Thoracic aorta (tissue), 2 donors: ENCODE measurements around the gene BMP7. TPM values are rescaled to one million over a fixed set of nuclear protein-coding genes. Genes with fewer than 3 reads are reported as not detected.

Experiments
- ATAC-seq: fragments of 150-250 bp; one replicate; pipeline ENCODE4 v1.8.0; 2017; ENCODE audit warnings: low read depth; ENCODE audit not compliant: insufficient number of reproducible peaks, low FRiP score
- DNase-seq: peaks from one replicate; pipeline ENCODE4 v3.0.0-alpha.2; 2020; ENCODE audit warnings: low spot score
- H3K27ac ChIP-seq, 2 donors: fragments of 200-600 bp; sonication (generic); 1 replicate in 1 of 2; 2 replicates in 1 of 2; pipeline ENCODE4 v1.5.1; 2016; ENCODE audit warnings: mild to moderate bottlenecking in 2 of 2, moderate library complexity in 2 of 2
- H3K27me3 ChIP-seq: fragments of 200-600 bp; sonication (generic); replicated peaks from 2 replicates; pipeline ENCODE4 v1.6.0; 2016; ENCODE audit warnings: mild to moderate bottlenecking; ENCODE audit not compliant: insufficient read depth
- H3K36me3 ChIP-seq: fragments of 200-600 bp; sonication (generic); one replicate; pipeline ENCODE4 v1.5.1; 2016
- H3K4me1 ChIP-seq, 2 donors: fragments of 200-600 bp; sonication (generic); 1 replicate in 1 of 2; 2 replicates in 1 of 2; pipeline versions ENCODE4 v1.5.1 to v1.6.0; 2016; ENCODE audit warnings: low read depth in 2 of 2, mild to moderate bottlenecking in 1 of 2; ENCODE audit not compliant: control insufficient read depth in 1 of 2
- H3K4me3 ChIP-seq: fragments of 200-600 bp; sonication (generic); 2 replicates; pipeline ENCODE4 v1.5.1; 2016; ENCODE audit warnings: mild to moderate bottlenecking
- H3K9me3 ChIP-seq: fragments of 200-600 bp; sonication (generic); 2 replicates; pipeline ENCODE4 v1.5.1; 2016
- total RNA-seq, 2 donors: library from RNA; depleted of rRNA; stranded (reverse); fragments of >200 nt; gene quantifications; one replicate each; pipeline versions ENCODE4 v1.1.0 to v1.2.3, GENCODE V29; 2016
- TF ChIP-seq, protein P1 (sequence below): fragments of 200-600 bp; sonication (generic); IDR thresholded peaks from one replicate; pipeline ENCODE4 v1.5.1; 2019; ENCODE audit warnings: antibody characterized with exemption

BMP7 gene
- total RNA-seq, 2 donors from 2014 or later: 1.5 TPM; not detected in 1

DNA sequence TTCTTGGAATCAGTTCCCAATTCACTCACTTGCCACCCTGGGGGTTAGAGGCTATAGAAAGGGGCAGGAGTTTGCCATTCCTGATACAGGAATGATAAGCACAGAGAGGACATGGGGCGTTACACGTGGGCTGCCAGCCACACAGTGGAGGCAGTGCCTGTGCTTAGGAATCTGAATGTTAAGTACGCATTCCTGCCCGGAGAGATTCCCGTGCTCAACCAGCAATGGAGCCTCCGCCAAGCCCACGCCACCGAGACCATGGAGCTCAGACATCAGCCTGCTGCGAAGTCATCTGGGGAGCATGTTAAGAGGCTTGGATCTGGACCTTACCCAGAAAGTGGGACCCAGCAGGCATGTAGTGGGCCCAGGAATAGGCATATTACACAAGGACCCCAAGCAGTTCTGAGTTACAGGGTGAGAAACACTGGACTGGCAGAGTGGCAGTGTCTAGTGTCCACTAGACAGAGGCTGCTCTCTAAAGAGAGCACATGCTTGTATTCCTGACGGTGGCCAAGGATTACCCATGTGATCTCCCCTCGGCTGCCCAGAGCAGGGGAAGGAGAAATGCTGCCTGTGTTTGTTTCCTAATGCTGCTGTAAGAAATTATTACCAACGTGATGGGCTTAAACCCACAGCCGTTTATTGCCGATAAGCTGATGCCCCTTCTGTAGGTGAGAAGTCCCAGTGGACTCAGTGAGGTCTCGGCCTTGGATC, 138.2 kb downstream of the BMP7 start:
- Histone ChIP-seq H3K9me3 (no peaks in the 10 kb centered on the region), H3K4me3 (no peak overlapping the region), H3K27me3 (no peaks in the 10 kb centered on the region), H3K36me3 (no peaks in the 10 kb centered on the region), H3K27ac (no peak overlapping the region), H3K4me1 (no peaks in the 10 kb centered on the region)
- no peak for ATAC-seq
- DNase-seq: no peak
- TF ChIP-seq, protein P1, sequence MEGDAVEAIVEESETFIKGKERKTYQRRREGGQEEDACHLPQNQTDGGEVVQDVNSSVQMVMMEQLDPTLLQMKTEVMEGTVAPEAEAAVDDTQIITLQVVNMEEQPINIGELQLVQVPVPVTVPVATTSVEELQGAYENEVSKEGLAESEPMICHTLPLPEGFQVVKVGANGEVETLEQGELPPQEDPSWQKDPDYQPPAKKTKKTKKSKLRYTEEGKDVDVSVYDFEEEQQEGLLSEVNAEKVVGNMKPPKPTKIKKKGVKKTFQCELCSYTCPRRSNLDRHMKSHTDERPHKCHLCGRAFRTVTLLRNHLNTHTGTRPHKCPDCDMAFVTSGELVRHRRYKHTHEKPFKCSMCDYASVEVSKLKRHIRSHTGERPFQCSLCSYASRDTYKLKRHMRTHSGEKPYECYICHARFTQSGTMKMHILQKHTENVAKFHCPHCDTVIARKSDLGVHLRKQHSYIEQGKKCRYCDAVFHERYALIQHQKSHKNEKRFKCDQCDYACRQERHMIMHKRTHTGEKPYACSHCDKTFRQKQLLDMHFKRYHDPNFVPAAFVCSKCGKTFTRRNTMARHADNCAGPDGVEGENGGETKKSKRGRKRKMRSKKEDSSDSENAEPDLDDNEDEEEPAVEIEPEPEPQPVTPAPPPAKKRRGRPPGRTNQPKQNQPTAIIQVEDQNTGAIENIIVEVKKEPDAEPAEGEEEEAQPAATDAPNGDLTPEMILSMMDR: no peak

DNA sequence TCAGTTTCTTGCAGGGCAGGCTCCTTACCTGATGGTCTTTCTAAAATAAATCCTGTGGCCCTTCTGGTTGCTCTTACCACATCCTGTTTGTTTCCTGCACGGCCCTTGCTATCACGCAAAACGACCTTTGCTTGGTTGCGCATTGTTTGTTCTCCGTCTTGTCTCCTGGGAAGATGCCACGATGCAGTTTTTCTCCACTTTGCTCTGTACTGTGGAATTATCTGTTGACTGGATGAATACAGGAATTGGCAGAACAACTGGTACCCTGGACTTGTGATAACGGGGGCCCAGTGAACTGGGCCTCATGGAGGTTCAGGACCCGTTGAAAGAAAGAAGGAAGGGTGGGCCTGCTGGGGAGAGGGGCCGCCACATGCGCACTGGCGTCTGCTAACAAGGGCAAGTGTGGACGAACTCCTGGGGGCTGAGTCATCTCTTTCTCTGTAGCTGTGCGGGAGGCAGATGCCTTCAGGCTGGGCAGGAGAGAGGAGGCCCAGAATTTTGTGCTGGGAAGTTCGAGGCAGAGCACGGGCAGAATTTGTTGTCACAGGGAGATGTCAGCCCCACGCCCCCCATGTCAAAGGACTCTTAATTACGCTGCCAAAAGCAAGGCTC, 139.9 kb downstream of the BMP7 start:
- H3K4me1 ChIP-seq: no peaks in the 10 kb centered on the region
- DNase-seq (no peak), ATAC-seq (no peak)
- TF ChIP-seq, protein P1: no peak
- no peaks in the 10 kb centered on the region for H3K27me3 ChIP-seq
- H3K4me3 ChIP-seq: no peak overlapping the region
- no peaks in the 10 kb centered on the region for H3K9me3 ChIP-seq
- H3K27ac ChIP-seq: no peak overlapping the region
- no peaks in the 10 kb centered on the region for H3K36me3 ChIP-seq

GRCh38 chr20:57124800-57125517, 141.5 kb downstream of the BMP7 start:
- ATAC-seq: no peak
- H3K9me3 ChIP-seq: no peaks in the 10 kb centered on the region

DNA sequence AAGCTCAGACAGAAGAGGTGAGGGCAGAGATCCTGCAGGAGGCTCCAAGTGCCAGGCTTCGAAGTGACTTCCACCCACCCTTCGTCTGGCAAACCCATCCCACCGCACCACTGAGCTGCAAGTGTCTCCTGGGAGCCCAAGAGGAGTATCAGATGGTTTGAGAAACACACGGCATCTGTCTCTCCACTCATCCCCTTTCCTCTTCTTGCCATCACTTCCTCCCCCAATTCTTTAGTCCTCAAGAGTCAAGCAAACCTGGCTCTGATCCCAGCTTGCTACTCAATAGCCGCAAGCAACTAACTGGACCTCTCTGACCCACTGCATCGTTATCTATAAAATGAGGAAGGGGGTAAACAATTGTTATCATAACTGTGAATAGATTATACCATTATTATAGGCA, 142.1 kb downstream of the BMP7 start:
- no peak overlapping the region for H3K27ac ChIP-seq
- no peak for ATAC-seq
- no peaks in the 10 kb centered on the region for H3K4me1 ChIP-seq
- no peak for DNase-seq
- H3K9me3 ChIP-seq: no peaks in the 10 kb centered on the region
- H3K36me3 ChIP-seq: no peaks in the 10 kb centered on the region
- TF ChIP-seq, protein P1: no peak
- no peak overlapping the region for H3K4me3 ChIP-seq
- H3K27me3 ChIP-seq: no peaks in the 10 kb centered on the region

More at GRCh38 chr20:57124800-57125517, 141.5 kb downstream of the BMP7 start:
- Histone ChIP-seq H3K27ac (no peak overlapping the region), H3K36me3 (no peaks in the 10 kb centered on the region), H3K4me3 (no peak overlapping the region), H3K27me3 (no peaks in the 10 kb centered on the region), H3K4me1 (no peaks in the 10 kb centered on the region)
- TF ChIP-seq, protein P1: no peak
- DNase-seq: no peak

GRCh38 chr20:57123504-57123903, 142.9 kb downstream of the BMP7 start:
- DNase-seq: no peak
- H3K4me1 ChIP-seq: no peaks in the 10 kb centered on the region
- no peak overlapping the region for H3K27ac ChIP-seq
- no peaks in the 10 kb centered on the region for H3K27me3 ChIP-seq
- ATAC-seq: no peak
- H3K4me3 ChIP-seq: no peak overlapping the region
- TF ChIP-seq, protein P1: no peak
- H3K36me3 ChIP-seq: no peaks in the 10 kb centered on the region
- no peaks in the 10 kb centered on the region for H3K9me3 ChIP-seq
